ENCODE data around the gene AKIRIN1. TPM values are rescaled to one million over a fixed set of nuclear protein-coding genes. Genes with fewer than 3 reads are reported as not detected.
"Not testable (repeated sequence)": the region's sequence is repeated elsewhere in the genome, so short reads cannot be mapped to it uniquely, and the experiment has no call there.

The AKIRIN1 gene
- total and polyA plus RNA-seq, 2 donors (not counting 3 experiments of a cell fraction or from before 2014, with no cell fraction given) = 28.4 to 43.4 TPM

DNA sequence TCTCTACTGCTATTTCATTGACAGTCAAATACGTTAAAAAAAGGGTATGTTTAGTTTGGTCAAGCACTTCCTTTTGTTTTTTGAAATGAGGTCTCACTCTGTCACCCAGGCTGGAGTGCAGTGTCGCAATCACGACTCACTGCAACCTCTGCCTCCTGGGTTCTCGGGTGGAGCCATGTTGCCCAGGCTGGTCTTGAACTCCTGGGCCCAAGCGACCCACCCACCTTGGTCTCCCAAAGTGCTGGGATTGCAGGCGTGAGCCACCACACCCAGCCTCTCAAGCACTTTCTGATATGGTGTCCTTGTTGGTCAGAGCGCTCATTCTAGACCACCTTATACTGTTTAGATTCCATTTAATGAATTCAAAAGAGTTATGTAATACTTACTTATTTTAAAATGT is 28.5 kb upstream of the AKIRIN1 start:
- no peaks in the 10 kb centered on the region for H3K27me3 ChIP-seq (ENCODE audit: control insufficient read depth in 2 of 2, insufficient read depth in 2 of 2, low read length in 2 of 2)
- CTCF ChIA-PET = no interaction called here
- H3K9ac ChIP-seq (replicated peaks; ENCODE audit: extremely low read depth, insufficient read depth, low read length) = no peak overlapping the region
- intact Hi-C loops (cut with micrococcal nuclease) = no loop called here
- no peak overlapping the region for H2AFZ ChIP-seq (ENCODE audit: low read depth, low read length)
- dilution Hi-C loops (cut with MboI; ENCODE audit: extremely low pct_ligation_motif_present, low sequenced_read_pairs) = no loop called here
- BruUV-seq (replicated peaks) = no TSS peak
- no peak overlapping the region for H3K4me3 ChIP-seq (replicated peaks in 1 of 3; ENCODE audit: insufficient read depth in 1 of 3, low read depth in 1 of 3, low read length in 3 of 3)
- H3K36me3 ChIP-seq (ENCODE audit: control insufficient read depth in 2 of 2, extremely low read depth in 1 of 2, insufficient read depth in 2 of 2, low read length in 2 of 2) = no peaks in the 10 kb centered on the region
- POLR2A ChIA-PET = no interaction called here
- FAIRE-seq (no peak), DNase-seq (ENCODE audit: low read depth, low spot score) (no peak)
- no peak overlapping the region for H3K27ac ChIP-seq (ENCODE audit: insufficient read depth, low read depth, low read length)
- no peak overlapping the region for H3K4me2 ChIP-seq (ENCODE audit: insufficient read depth, low read length)
- no peaks in the 10 kb centered on the region for H3K9me3 ChIP-seq (replicated peaks; ENCODE audit: control insufficient read depth, insufficient read depth, low read length)
- TF ChIP-seq JUN (IDR thresholded peaks at IDR 0.05; ENCODE audit: borderline replicate concordance, insufficient read depth, insufficient read length, low read depth) (no peak), POLR2A (IDR thresholded peaks at IDR 0.05; ENCODE audit: low read depth, low read length) (no peak)
- TF ChIP-seq, protein P1, sequence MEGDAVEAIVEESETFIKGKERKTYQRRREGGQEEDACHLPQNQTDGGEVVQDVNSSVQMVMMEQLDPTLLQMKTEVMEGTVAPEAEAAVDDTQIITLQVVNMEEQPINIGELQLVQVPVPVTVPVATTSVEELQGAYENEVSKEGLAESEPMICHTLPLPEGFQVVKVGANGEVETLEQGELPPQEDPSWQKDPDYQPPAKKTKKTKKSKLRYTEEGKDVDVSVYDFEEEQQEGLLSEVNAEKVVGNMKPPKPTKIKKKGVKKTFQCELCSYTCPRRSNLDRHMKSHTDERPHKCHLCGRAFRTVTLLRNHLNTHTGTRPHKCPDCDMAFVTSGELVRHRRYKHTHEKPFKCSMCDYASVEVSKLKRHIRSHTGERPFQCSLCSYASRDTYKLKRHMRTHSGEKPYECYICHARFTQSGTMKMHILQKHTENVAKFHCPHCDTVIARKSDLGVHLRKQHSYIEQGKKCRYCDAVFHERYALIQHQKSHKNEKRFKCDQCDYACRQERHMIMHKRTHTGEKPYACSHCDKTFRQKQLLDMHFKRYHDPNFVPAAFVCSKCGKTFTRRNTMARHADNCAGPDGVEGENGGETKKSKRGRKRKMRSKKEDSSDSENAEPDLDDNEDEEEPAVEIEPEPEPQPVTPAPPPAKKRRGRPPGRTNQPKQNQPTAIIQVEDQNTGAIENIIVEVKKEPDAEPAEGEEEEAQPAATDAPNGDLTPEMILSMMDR (IDR thresholded peaks at IDR 0.05; ENCODE audit: extremely low read depth in 1 of 2, insufficient read depth in 1 of 2, low read depth in 1 of 2, low read length in 2 of 2) = no peak
- no peaks in the 10 kb centered on the region for H4K20me1 ChIP-seq (replicated peaks; ENCODE audit: control insufficient read depth, extremely low read depth, insufficient read depth, low read length)
- no peaks in the 10 kb centered on the region for H3K79me2 ChIP-seq (ENCODE audit: control insufficient read depth, insufficient read depth, low read length)
- no peaks in the 10 kb centered on the region for H3K4me1 ChIP-seq (ENCODE audit: control insufficient read depth, extremely low read depth, insufficient read depth, low read length)
- no peaks in the 10 kb centered on the region for H3K9me1 ChIP-seq (replicated peaks; ENCODE audit: control insufficient read depth, extremely low read depth, insufficient read depth, low read length)

DNA sequence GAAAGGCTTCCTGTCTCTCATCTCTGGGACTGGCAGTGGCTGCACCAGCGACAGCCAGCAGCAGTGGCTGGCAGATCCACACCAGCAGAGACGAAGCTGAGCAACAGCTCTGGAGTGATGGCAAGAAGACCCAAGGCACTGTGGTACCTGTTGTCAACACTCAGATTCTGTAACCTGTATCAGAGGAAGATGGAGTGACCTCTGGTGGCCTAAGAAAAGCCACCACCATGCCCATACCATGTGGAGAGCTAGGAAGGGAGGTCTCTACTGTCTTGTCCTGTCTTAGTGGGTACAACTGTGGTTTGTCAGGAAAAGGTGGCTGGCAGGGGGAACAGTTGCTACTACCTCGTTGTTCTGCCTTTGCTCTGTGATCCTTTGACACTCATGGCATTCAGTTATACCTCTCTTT is 26.9 kb upstream of the AKIRIN1 start:
- dilution Hi-C loops (cut with MboI; ENCODE audit: extremely low pct_ligation_motif_present, low sequenced_read_pairs) (no loop called here), intact Hi-C loops (cut with micrococcal nuclease) (no loop called here)
- POLR2A ChIA-PET = no interaction called here
- CTCF ChIA-PET = no interaction called here
- Histone ChIP-seq H3K9me3 (replicated peaks; ENCODE audit: control insufficient read depth, insufficient read depth, low read length) (no peaks in the 10 kb centered on the region), H3K9ac (replicated peaks; ENCODE audit: extremely low read depth, insufficient read depth, low read length) (no peak overlapping the region), H3K27me3 (ENCODE audit: control insufficient read depth in 2 of 2, insufficient read depth in 2 of 2, low read length in 2 of 2) (no peaks in the 10 kb centered on the region), H4K20me1 (replicated peaks; ENCODE audit: control insufficient read depth, extremely low read depth, insufficient read depth, low read length) (no peaks in the 10 kb centered on the region), H3K79me2 (ENCODE audit: control insufficient read depth, insufficient read depth, low read length) (no peaks in the 10 kb centered on the region), H3K4me3 (replicated peaks in 1 of 3; ENCODE audit: insufficient read depth in 1 of 3, low read depth in 1 of 3, low read length in 3 of 3) (no peak overlapping the region), H3K4me2 (ENCODE audit: insufficient read depth, low read length) (no peak overlapping the region), H3K27ac (ENCODE audit: insufficient read depth, low read depth, low read length) (no peak overlapping the region), H2AFZ (ENCODE audit: low read depth, low read length) (no peak overlapping the region), H3K36me3 (ENCODE audit: control insufficient read depth in 2 of 2, extremely low read depth in 1 of 2, insufficient read depth in 2 of 2, low read length in 2 of 2) (no peaks in the 10 kb centered on the region), H3K9me1 (replicated peaks; ENCODE audit: control insufficient read depth, extremely low read depth, insufficient read depth, low read length) (no peaks in the 10 kb centered on the region), H3K4me1 (ENCODE audit: control insufficient read depth, extremely low read depth, insufficient read depth, low read length) (no peaks in the 10 kb centered on the region)
- DNase-seq (ENCODE audit: low read depth, low spot score) (no peak), FAIRE-seq (no peak)
- TF ChIP-seq MYC (IDR thresholded peaks at IDR 0.05; ENCODE audit: low read depth, low read length) (no peak), GATA2 (IDR thresholded peaks at IDR 0.05; ENCODE audit: insufficient read depth, insufficient read length, low read depth, low read length) (no peak)
- no TSS peak for BruUV-seq (replicated peaks)

DNA sequence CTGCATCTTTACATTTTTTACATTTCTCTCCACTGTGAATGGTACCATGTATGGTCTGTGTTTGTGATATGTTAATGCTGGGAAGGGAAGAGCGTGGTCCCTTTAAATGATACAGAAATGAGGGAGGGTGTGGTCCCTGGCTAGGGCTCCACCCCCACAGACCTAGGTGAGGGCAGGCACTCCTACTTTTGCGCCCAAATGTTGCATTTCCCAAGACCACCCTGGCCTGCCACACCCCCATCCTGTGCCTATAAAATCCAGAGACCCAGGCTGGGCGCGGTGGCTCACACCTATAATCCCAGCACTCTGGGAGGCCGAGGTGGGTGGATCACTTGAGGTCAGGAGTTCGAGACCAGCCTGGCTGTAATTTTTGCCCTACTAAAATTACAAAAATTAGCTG is 17.9 kb upstream of the AKIRIN1 start:
- H3K4me1 ChIP-seq (ENCODE audit: control insufficient read depth, extremely low read depth, insufficient read depth, low read length); CTCF ChIA-PET; H3K9ac ChIP-seq (replicated peaks; ENCODE audit: extremely low read depth, insufficient read depth, low read length); H3K4me3 ChIP-seq (replicated peaks in 1 of 3; ENCODE audit: insufficient read depth in 1 of 3, low read depth in 1 of 3, low read length in 3 of 3); intact Hi-C loops (cut with micrococcal nuclease); BruUV-seq (replicated peaks); H3K79me2 ChIP-seq (ENCODE audit: control insufficient read depth, insufficient read depth, low read length); H3K4me2 ChIP-seq (ENCODE audit: insufficient read depth, low read length); DNase-seq (ENCODE audit: low read depth, low spot score); dilution Hi-C loops (cut with MboI; ENCODE audit: extremely low pct_ligation_motif_present, low sequenced_read_pairs); H3K9me3 ChIP-seq (replicated peaks; ENCODE audit: control insufficient read depth, insufficient read depth, low read length); FAIRE-seq; H3K9me1 ChIP-seq (replicated peaks; ENCODE audit: control insufficient read depth, extremely low read depth, insufficient read depth, low read length); H3K27ac ChIP-seq (ENCODE audit: insufficient read depth, low read depth, low read length); POLR2A ChIA-PET; H2AFZ ChIP-seq (ENCODE audit: low read depth, low read length); H3K27me3 ChIP-seq (ENCODE audit: control insufficient read depth in 2 of 2, insufficient read depth in 2 of 2, low read length in 2 of 2); H4K20me1 ChIP-seq (replicated peaks; ENCODE audit: control insufficient read depth, extremely low read depth, insufficient read depth, low read length); H3K36me3 ChIP-seq (ENCODE audit: control insufficient read depth in 2 of 2, extremely low read depth in 1 of 2, insufficient read depth in 2 of 2, low read length in 2 of 2): not testable (repeated sequence)
